HG03108 (cell line): ENCODE measurements around the gene TCHHL1.

Source experiments
- ATAC-seq: cut with Tn5 transposase; IDR thresholded peaks from one replicate; pipeline ENCODE4 v1.9.1; 2021; ENCODE audit warnings: moderate library complexity; ENCODE audit not compliant: unreplicated experiment

The TCHHL1 gene

GRCh38 chr1:152039886-152040285, 49.0 kb downstream of the TCHHL1 start:
- ATAC-seq = no peak

- ATAC-seq = no peak
Observed at GRCh38 chr1:152039461-152039860, 49.4 kb downstream of the TCHHL1 start.

- no peak for ATAC-seq
Observed at GRCh38 chr1:152038871-152039270, 50.0 kb downstream of the TCHHL1 start.

- no peak for ATAC-seq
Observed at GRCh38 chr1:152036267-152037216, 52.3 kb downstream of the TCHHL1 start, which contains the start of gene S100A11. Gene S100A11 (minus strand): TSS chr1:152037004. CDS start chr1:152036915, 89 bp downstream.

GRCh38 chr1:152035539-152036266, 53.2 kb downstream of the TCHHL1 start:
- ATAC-seq = no peak

GRCh38 chr1:152034654-152035538, 54.0 kb downstream of the TCHHL1 start:
- no peak for ATAC-seq

- ATAC-seq = no peak
Observed at GRCh38 chr1:152034324-152034653, 54.6 kb downstream of the TCHHL1 start.
